Cerebellar nuclear complex (tissue), 1 donor: Measurements from ENCODE around the gene ATAD3C.
"Not testable (repeated sequence)": the region's sequence is repeated elsewhere in the genome, so short reads cannot be mapped to it uniquely, and the experiment has no call there.

Experiments used
- DNase-seq, 2 experiments: peaks; one replicate each; lab custom pipeline; 2025; lab: John Stamatoyannopoulos, UW

The ATAD3C gene

DNA sequence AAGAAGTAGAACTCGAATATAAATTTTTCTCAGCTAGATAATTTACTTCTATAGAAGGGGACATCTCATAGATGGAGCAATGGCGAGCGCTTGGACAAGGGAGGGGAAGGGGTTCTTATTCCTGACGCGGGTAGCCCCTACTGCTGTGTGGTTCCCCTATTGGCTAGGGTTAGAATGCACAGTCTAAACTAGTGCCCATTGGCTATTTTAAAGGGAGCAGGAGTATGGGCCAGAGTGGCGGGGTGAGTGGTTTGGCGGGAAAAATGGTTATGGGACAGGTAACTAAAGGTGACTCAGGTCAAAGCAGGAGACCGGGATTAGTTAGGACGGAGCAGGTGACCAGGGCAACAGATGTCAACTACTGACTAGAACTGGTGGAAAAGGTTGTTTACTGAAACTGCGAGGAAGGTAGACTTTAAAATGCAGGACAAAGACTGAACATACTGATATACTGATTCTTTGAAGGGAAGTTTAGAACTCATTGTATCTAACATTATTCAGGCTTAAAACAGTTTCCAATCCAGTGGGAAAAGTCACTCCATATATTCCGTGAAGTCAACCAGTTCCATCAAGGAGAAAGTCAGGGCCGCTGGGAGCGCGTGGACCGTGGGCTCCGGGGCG lies 61.5 kb downstream of the ATAD3C start:
- DNase-seq: no peak

DNA sequence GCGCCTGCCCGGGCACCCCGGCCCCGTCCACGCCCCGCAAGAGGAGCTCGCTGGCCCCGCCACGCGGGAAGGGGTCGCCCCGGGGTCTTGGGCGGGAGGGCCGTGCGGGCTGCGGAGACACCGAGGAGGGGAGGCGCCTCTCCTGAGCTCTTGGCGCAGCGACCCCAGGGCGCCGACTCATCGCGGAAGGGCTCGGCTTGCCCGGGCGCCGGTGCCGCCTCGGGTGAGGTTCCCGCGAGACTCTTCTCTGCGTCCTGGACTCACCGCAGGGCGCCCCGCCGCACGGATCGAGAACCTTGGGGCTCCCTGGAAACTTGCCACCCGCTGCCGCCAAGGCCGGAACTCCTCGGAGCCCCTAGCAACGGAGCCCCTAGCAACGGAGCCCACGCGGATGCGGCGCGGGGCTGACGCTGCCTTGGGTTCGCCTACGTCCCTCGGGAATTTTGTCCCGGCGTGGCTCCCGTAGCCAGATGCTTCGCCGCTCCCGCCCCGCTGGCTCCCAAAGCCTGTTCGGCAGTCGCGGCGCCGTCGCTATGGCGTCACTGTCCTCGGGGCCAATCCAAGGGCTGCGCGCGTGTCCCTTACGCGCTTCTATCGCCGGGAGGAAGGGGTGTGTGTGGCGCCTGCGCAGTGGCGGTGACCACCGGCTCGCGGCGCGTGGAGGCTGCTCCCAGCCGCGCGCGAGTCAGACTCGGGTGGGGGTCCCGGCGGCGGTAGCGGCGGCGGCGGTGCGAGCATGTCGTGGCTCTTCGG lies 62.2 kb downstream of the ATAD3C start, which contains the start of gene ATAD3A:
TSS of gene ATAD3A (plus strand) at position 630 of the 753 bp plus-strand sequence. CDS start at position 737, 107 bp downstream.
- DNase-seq: peak; percentile 63 to 78

DNA sequence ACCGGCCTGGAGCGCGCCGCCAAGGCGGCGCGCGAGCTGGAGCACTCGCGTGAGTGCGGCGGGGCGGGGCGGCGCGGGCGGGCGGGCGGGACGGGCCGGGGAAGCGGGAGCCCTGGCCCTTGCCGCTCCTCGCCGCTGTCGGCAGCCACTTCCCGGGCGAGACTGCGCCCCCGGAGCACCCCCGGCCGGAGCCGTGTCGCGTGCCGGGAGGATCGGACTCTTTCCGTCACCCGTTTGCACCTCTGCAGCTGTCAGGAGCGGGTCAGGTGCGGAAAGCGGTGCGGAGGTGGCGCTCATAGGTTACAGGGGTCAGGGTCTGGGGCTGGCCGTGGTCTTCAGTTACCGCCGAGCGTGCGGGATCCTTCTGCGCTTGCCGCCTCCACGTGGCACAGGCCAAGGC lies 62.9 kb downstream of the ATAD3C start:
- not testable (repeated sequence) for DNase-seq

DNA sequence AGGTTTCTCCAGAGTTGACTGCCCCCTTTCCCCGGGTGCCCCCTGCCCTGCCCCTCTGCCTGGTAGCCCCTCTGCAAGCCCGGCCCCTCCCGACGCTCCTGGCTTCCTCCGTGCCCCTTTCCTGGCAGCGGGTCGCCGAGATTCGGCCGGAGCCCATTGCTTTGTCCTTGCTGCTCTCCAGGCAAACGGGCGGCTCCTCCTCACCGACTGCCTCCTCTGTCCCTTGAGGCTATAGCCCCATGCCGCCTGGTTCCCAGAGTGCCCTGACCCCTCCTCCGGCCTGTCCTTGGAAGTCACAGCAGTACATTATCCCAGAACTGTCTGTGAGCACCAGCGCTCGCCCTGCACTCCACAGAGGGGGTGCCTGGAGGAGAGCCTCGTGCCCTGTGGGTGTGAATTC lies 64.2 kb downstream of the ATAD3C start:
- not testable (repeated sequence) for DNase-seq

- not testable (repeated sequence) for DNase-seq
Measured at GRCh38 chr1:1514376-1514775, 64.9 kb downstream of the ATAD3C start.

DNA sequence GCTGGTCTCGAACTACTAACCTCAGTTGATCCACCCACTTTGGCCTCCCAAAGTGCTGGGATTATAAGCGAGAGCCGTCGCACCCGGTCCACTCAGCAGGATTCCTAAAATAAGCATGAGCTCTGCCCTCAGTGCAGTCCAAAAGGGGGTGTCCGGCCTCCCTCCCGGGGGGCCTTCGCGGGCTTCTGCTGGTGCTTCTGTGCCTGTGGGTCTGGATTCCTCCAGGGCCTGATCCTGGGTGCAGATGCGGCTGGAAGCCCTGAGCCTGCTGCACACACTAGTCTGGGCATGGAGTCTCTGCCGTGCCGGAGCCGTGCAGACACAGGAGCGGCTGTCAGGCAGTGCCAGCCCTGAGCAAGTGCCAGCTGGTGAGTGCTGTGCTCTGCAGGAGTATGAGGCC lies 67.4 kb downstream of the ATAD3C start:
- DNase-seq: not testable (repeated sequence)

DNA sequence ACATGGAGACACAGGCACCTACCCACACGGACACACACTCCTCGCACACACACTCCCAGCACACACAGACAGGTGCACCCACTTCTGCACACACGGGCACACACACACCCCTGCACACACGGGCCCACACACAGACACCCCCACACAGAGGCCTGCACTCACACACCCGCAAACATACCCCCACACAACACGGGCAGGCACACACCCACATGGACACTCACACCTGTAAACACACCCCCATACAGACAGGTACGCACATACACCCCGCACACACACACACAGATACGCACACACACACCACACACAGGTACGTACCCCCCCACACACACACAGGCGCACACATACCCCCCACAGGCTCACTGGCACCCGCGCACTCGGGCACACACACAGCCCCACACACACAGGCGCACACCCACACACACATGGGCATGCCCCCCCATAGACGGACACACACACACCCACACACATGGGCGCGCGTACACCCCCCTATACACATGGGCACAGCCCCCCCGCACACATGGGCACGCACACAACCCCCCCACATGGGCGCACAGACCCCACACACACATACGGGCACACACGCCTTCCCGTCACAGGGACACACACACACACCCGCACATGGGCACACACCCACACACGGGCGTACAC lies 68.6 kb downstream of the ATAD3C start:
- DNase-seq: no peak

- not testable (repeated sequence) for DNase-seq
Measured at GRCh38 chr1:1518621-1519007, 69.1 kb downstream of the ATAD3C start.
